ENCODE results near the gene FLACC1.
"Not testable (repeated sequence)": the region's sequence is repeated elsewhere in the genome, so short reads cannot be mapped to it uniquely, and the experiment has no call there.

The FLACC1 gene

GRCh38 chr2:201357221-201357620 is at the start of gene FLACC1:
Gene FLACC1, minus strand, starts transcription at chr2:201357345. Its CDS starts 5,941 bp downstream, at chr2:201351404.
- H3K27ac ChIP-seq = no peak within 1 kb of the TSS

DNA sequence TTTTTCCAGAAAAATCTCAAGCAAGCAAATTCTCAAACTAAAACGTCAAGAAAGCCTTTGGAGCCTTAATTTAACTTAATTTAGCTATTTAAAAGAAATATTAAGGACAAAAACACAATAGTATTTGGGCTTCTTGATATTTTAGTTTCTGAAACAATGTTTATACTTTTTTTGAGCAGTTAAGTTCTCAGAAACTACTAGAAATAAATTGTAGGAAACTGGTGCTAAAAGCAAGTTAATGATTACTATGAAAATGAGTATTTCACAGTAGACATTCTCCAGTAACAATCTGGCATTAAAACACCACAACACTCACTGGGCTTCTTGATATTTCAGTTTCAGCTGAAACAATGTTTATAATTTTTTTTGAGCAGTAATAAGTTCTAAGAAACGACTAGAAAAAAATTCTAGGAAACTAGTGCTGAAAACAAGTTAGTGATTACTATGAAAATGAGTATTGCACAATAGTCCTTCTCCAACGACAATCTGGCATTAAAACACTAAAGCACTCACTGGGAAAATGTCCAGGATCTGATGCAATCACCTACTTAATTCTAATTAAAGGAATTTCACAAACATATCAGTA is 49.0 kb upstream of the FLACC1 start:
- no peak for DNase-seq (ENCODE audit: low read depth, low spot score)
- peak overlapping the region; percentile 39 for H3K27ac ChIP-seq

More at GRCh38 chr2:201357221-201357620, at the start of gene FLACC1:
- DNase-seq (ENCODE audit: low read depth, low spot score) = no peak

- no peak for DNase-seq (ENCODE audit: low read depth, low spot score)
- no peak overlapping the region for H3K27ac ChIP-seq
Observed at GRCh38 chr2:201404699-201405280, 47.6 kb upstream of the FLACC1 start.

DNA sequence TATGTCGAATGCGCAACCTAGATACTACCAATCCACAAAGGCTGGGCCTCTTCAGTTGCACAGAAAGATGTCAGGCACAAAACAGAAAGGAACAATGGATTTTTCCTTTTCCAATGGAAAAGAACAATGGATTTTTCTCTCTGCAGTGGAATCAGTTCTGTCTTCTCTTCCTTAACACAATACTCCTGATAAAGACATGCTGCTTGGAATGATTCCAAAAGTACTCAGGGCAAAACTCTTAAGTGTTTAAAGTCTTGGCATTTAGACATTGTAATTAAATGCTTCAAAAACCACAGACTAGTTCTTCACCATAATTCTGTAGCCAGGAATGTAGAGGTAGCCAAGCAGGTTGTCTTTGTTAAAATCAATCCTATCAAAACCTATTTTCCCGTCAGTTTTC is 46.7 kb upstream of the FLACC1 start:
- DNase-seq (ENCODE audit: low read depth, low spot score) = peak; percentile 12

DNA sequence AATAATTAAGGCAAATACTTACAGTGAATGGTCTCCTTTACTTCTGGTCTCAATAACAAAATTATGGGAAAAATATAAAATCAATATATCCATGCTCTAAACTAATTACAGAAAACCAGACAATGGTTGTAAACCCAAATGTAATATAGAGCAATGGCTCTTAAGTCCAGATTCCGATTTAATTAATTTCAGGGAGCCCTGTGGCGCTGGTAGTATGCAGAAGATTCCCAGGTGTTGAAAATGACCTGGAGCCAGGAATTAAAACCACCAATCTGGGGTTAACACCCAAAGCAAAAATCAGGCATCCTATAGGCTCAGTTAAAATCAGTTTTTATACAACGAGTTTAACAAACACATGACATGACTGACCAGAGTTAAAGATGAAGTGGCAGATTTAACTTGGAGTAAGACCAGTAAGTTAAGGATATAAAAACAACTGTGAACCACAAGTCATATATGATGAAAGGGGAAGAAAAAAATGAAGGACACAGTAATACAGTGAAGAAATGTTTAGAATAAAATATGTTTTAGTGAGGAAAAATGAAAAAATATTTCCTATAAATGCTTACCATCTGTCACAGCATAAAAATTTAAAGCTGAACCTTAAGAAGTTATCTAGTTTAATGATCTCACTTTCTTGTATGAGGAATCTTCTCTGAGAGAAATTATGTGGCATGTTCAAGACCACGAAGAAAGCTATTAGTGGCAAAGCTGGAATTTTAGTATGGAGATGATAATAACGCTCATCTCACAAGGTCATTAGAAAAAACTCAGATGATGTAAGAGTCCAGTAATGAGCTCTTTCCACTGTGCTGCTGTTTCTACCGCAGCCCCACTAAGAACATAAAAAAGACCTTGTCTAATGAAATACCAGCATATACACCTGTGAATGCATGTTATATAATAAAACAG is 45.8 kb upstream of the FLACC1 start:
- DNase-seq (ENCODE audit: low read depth, low spot score) = no peak
- no peak overlapping the region for H3K27ac ChIP-seq

More for the DNA sequence above, 46.7 kb upstream of the FLACC1 start:
- H3K27ac ChIP-seq = no peak overlapping the region

DNA sequence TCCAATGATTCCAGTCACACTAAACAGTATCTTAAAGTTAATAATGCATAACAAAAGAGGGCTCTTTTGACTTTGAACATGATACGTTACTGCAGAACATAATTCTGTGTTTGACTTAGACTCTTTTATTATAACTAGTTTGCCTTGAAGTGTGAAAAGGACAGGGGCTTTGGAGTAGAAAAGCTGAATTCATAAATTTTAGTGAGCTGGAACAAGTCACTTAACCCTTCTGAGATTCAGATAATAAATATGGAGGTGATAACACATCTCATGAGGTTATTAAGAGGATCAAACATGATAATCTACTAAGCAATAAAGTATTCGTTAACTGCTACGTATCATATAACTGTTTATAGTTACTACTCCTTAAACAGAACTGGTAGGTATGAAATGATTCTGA is 44.7 kb upstream of the FLACC1 start:
- no peak for DNase-seq (ENCODE audit: low read depth, low spot score)
- no peak overlapping the region for H3K27ac ChIP-seq

GRCh38 chr2:201396595-201396994 is 39.5 kb upstream of the FLACC1 start:
- no peak for DNase-seq (ENCODE audit: low read depth, low spot score)
- peak overlapping the region; percentile 40 for H3K27ac ChIP-seq

GRCh38 chr2:201383136-201383535 is 26.0 kb upstream of the FLACC1 start:
- peak; percentile 59 for DNase-seq (ENCODE audit: low read depth, low spot score)
- H3K27ac ChIP-seq = peak overlapping the region; percentile 56

DNA sequence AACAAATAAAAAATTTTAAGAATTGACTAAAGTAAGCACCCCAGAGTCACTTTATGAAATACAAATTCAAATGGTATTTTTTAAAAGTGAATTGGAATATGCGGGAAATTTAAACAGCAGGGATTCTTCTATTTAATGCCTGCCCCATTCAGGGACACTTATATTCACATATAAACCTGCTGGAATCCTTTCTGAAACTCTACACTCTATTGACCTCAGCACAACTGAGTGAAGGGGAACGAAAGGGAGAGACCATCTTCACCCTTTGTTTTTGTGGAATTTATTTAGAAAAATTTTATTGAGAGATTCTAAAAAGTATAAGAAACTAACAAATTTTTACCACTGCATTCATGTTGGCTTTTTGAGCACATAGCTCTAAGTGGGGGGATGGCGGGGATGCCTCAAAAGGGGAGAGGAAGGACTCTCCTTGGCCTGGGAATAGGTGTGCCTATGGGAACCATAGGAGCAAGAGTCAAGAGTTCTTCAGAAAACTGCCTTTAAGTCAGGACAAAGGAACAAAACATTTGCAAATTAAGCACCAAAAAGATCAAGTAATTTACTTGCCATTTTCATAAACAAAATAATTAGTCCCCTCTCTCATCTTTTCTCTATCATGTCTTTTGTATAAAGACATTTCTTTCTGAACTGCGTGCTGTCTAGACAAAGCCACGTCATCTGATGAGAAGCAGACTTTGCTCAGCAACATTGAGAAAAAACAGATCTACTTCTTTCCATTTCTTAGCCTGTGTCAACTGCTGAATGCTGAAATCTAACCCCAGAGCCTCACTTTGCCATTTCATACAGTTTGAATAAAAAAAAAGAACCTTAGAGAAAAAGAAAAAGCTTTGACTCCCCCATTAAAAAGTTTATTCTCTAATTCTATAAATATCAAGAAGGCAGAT is 21.6 kb upstream of the FLACC1 start:
- no peak overlapping the region for H3K27ac ChIP-seq
- no peak for DNase-seq (ENCODE audit: low read depth, low spot score)

- DNase-seq (ENCODE audit: low read depth, low spot score) = no peak
- no peak overlapping the region for H3K27ac ChIP-seq
Observed at GRCh38 chr2:201377218-201377617, 20.1 kb upstream of the FLACC1 start.

DNA sequence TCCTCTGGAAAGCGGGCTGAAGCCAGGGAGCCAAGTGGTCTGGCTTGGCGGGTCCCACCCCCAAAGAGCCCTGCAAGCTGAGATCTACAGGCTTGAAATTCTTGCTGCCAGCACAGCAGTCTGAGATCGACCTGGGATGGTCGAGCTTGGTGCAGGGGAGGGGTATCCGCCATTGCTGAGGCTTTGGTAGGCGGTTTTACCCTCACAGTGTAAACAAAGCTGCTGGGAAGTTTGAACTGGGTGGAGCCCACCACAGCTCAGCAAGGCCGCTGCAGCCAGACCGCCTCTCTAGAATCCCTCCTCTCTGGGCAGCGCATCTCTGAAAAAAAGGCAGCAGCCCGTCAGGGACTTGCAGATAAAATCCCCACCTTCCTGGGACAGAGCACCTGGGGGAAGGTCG is 12.6 kb upstream of the FLACC1 start:
- no peak overlapping the region for H3K27ac ChIP-seq
- no peak for DNase-seq (ENCODE audit: low read depth, low spot score)

- DNase-seq (ENCODE audit: low read depth, low spot score) = not testable (repeated sequence)
Observed at GRCh38 chr2:201369318-201369717, 12.2 kb upstream of the FLACC1 start.

DNA sequence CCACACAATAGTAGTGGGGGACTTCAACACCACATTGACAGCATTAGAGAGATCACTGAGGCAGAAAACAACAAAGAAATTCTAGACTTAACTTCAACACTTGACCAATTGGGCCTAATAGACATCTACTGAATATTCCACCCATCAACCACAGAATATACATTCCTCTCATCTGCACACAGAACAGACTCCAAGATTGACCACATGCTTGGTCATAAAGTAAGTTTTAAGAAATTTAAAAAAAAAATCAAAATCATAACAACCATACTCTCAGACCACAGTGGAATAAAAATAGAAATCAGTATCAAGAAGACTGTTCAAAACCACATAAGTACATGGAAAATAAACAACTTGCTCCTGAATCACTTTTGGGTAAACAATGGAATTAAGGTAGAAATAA is 9.0 kb upstream of the FLACC1 start:
- H3K27ac ChIP-seq = no peak overlapping the region
- DNase-seq (ENCODE audit: low read depth, low spot score) = no peak

More at GRCh38 chr2:201369318-201369717, 12.2 kb upstream of the FLACC1 start:
- H3K27ac ChIP-seq = not testable (repeated sequence)

DNA sequence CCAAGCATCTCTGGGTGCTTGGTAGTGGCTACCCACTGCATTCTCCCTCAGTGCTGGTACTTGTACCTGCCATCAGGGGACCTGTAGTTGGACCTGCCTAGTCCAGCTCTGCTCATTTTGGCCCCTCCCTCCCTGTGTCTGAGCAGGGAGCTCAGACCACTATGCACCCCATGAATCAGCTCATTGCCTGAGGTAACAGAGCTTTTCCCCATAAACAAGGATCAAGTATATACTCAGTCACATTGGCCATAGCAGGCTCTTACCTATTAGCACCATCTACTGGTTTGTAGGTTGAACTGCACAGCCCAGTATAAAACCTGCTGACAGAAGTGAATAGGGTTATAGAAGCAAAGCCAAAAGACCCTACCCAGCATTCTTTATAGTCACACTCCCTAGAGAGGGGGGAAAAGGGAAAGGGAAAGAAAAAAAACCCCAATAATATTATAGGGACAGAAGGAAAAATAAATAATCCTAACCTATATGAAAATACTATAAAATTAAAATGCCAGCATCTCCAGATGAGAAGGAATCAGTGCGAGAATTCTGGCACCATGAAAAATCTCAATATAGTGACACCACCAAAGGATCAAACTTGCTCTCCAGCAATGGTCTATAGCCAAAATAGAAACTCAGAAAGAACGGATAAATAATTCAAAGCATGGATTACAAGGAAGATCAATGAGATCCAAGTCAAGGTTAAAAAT is 6.9 kb upstream of the FLACC1 start:
- no peak overlapping the region for H3K27ac ChIP-seq
- peak; percentile 34 for DNase-seq (ENCODE audit: low read depth, low spot score)

DNA sequence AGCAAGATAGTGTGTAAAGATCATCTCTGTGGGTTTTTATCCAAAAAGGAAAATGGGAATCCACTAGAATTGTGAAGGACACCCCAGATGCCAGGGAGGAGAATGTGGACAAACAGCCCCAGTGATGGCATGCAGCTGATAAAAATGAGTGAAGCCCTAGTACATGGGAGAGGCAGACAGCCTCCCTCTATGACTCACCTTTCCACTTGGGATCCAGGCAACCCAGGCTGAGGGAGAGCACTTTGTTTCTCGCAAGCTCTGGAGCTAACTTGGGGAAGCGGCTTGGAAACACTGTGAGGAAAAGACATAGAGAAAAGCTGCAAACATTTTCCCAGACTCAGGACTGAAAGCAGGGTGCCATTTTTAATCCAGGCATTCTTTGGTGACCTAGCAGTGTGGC is 5.3 kb upstream of the FLACC1 start:
- H3K27ac ChIP-seq = no peak overlapping the region
- DNase-seq (ENCODE audit: low read depth, low spot score) = no peak

DNA sequence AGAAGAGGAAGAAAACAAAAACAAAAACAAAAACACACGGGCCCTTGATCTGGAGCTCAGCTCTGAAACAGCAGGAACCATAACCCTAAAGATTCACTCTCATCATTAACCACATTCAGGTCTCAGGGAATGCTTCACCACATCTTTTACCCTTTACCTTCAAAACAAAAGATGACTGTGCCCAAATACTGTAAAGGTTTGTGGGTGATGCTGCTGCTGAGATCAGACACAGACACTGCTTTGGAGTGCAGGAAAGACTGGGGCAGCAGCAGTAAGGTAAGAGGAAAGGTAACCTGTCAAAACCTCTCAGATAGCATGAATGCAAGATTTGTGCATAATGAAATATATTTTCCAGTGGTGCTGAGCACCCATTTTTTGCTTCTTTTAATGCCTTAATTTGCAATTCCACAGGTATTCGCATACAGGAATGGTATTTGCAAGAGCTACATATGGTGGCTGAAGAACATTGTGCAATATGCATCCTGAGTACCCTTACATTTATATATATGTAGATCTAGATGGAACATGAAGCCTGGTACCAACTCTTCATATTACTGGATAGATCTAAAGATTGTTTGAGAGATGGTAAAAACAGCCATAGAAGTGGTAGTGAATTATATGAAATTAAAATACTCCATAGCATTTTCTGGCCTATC is 4.1 kb upstream of the FLACC1 start:
- H3K27ac ChIP-seq = no peak overlapping the region
- DNase-seq (ENCODE audit: low read depth, low spot score) = no peak

DNA sequence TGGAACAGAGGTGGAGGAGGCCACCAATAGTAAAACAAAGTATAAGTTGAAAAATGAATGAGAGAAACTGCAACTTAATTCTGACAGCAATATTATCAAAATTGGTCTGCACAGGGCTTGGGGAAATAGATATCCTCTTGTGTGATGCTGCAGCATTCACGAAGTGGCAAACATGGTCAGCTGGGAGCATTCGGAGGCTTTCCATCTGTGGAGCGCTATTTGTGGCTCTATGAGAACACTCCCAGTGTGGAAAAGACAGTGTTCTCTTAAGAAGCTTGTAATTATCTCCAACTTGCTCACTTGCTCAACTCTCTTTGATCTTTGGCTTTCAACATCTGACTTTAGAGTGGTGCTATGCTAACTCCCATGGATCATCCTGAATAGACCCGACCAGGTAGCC is 3.1 kb upstream of the FLACC1 start:
- DNase-seq (ENCODE audit: low read depth, low spot score) = no peak
- no peak overlapping the region for H3K27ac ChIP-seq

DNA sequence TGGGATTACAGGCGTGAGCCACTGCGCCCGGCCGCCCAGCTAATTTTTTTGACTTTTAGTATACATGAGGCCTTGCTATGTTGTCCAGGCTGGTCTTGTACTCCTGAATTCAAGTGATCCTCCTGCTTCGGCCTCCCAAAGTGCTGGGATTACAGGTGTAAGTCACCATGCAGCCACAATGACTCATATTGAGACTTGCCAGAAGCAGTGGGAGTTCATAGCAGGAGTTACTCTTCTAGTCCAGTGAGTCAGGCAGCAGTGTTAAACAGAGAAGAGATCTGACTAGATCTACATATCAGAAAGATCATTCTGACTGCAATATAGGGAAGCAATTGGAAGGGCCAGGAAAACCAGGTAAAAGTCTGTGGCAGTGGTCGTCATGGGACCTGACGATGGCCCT is 1.5 kb upstream of the FLACC1 start:
- DNase-seq (ENCODE audit: low read depth, low spot score) = peak; percentile 69
- no peak overlapping the region for H3K27ac ChIP-seq

- no peak overlapping the region for H3K27ac ChIP-seq
- no peak for DNase-seq (ENCODE audit: low read depth, low spot score)
Observed at GRCh38 chr2:201353116-201353515, 4.0 kb downstream of the FLACC1 start.

Data from epithelial cell of prostate (primary cell).